Chondrocyte (in vitro differentiated cells): ENCODE results near the gene VPS26A. TPM values are rescaled to one million over a fixed set of nuclear protein-coding genes. Genes with fewer than 3 reads are reported as not detected.
A peak's percentile ranks its signal among the peaks of the same experiment; 100 is the strongest.

Source experiments
- DNase-seq: peaks from one replicate; pipeline ENCODE4 v3.0.0; 2021; ENCODE audit warnings: mixed read lengths, low spot score
- H3K27ac Mint-ChIP-seq: one replicate; pipeline ENCODE4 v1.8.0; 2021; ENCODE audit warnings: mild to moderate bottlenecking, moderate library complexity, mixed read lengths; ENCODE audit not compliant: unreplicated experiment
- H3K27me3 Mint-ChIP-seq: 2 replicates; pipeline ENCODE4 v1.8.0; 2021; ENCODE audit warnings: low read depth, mixed read lengths
- H3K36me3 Mint-ChIP-seq: 2 replicates; pipeline ENCODE4 v1.8.0; 2021; ENCODE audit warnings: low read depth, mixed read lengths
- H3K4me1 Mint-ChIP-seq: 2 replicates; pipeline ENCODE4 v1.8.0; 2021; ENCODE audit warnings: low read depth, mild to moderate bottlenecking, mixed read lengths
- H3K4me3 Mint-ChIP-seq: one replicate; pipeline ENCODE4 v1.8.0; 2021; ENCODE audit warnings: mild to moderate bottlenecking, moderate library complexity, mixed read lengths; ENCODE audit not compliant: unreplicated experiment
- H3K9me3 Mint-ChIP-seq: 2 replicates; pipeline ENCODE4 v1.8.0; 2021; ENCODE audit warnings: low read depth, mixed read lengths
- long read RNA-seq: library from polyadenylated mRNA; stranded (forward); transcript quantifications from one replicate; pipeline ENCODE4 v2.0.0, GENCODE V29; 2021
- total RNA-seq: library from RNA; stranded (reverse); gene quantifications from 3 replicates; pipeline ENCODE4 v1.2.1, GENCODE V29; 2021
- TF ChIP-seq, protein P1 (sequence below): fragments of 200-600 bp; sonication (generic); IDR thresholded peaks from 2 replicates; pipeline ENCODE4 v1.5.0; 2021; ENCODE audit warnings: antibody characterized with exemption, mild to moderate bottlenecking, moderate library complexity

VPS26A gene
- 51.7 to 66.3 TPM (median 61.6 TPM) in 3 replicates for total RNA-seq
- long read RNA-seq, transcript VPS26A-203 (8 exons, 2,554 nt) = minor isoform, 6 of 193 reads
- long read RNA-seq, transcript VPS26A-201 (9 exons, 2,697 nt) = major isoform, 174 of 193 reads
- long read RNA-seq, partial matches to known transcripts = 4 of 193 reads
- long read RNA-seq, other reads (novel, unspliced or antisense) = 9 of 193 reads

DNA sequence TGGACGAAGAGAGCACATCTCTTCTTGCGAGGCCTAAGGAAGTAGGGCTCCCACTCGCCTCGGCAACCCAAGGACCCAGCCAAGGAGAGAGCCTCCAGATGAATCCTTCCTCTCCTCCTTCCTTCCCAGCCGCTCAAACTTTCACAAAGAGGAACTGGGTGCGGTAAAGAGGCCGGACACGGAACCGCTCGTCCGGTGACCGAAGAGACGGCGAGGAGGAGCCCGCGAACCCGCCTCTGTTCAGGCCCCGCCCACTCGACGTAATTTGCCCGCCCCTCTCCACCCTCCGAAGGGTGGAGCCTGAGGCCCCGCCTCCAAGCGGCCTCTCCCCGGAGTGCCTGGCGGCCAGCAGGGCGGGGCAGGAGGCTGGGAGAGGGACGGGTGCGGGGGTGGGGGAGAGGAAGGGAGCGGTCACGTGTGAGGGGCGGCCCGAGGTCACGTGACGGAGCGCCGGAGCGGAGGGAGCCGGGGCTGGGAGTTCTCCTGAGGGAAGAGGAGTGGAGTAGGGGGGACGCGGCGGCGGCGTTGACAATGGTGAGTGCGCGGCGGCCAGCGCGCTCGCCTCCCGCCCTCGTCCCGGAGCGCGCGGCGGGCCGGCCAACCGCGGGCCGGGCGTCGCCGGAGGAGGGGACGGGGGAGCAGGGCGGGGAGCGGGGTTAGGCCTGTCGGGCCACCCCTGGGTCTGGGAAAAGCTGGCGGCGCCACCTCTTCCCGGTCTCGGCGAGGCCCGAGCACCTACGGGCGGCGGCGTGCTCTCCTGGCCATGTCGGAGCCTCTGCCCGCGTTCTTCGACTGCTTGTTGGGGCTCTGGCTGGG, at the start of gene VPS26A:
TSS of gene VPS26A (plus strand) at position 432 of the 816 bp plus-strand sequence. CDS start at position 532, 100 bp downstream.
- Mint-ChIP-seq H3K4me1 (peaks cover 22% of the 10 kb centered on the region), H3K27ac (peak within 1 kb of the TSS; percentile 99), H3K4me3 (peak within 1 kb of the TSS; percentile 89), H3K36me3 (no peaks in the 10 kb centered on the region), H3K27me3 (no peaks in the 10 kb centered on the region), H3K9me3 (no peaks in the 10 kb centered on the region)
- peak; percentile 99 for DNase-seq
- TF ChIP-seq, protein P1, sequence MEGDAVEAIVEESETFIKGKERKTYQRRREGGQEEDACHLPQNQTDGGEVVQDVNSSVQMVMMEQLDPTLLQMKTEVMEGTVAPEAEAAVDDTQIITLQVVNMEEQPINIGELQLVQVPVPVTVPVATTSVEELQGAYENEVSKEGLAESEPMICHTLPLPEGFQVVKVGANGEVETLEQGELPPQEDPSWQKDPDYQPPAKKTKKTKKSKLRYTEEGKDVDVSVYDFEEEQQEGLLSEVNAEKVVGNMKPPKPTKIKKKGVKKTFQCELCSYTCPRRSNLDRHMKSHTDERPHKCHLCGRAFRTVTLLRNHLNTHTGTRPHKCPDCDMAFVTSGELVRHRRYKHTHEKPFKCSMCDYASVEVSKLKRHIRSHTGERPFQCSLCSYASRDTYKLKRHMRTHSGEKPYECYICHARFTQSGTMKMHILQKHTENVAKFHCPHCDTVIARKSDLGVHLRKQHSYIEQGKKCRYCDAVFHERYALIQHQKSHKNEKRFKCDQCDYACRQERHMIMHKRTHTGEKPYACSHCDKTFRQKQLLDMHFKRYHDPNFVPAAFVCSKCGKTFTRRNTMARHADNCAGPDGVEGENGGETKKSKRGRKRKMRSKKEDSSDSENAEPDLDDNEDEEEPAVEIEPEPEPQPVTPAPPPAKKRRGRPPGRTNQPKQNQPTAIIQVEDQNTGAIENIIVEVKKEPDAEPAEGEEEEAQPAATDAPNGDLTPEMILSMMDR = peak; percentile 52

DNA sequence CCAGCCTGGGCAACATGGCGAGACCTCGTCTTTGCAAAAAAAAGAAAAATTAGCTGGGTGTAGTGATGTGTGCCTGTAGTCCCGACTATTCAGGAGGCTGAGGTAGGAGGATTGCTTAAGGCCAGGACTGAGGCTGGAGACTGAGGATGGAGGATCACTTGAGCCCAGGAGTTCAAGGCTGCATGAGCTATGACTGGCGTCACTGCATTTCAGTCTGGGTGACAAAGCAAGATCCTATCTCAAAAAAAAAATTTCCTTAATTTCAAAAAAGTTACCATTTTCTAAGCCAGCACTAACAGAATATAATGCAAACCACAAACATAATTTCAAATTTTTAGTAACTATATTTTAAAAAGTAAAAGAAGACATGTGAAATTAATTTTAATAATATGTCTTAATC, 49.4 kb upstream of the VPS26A start:
- no peak for DNase-seq
- no peaks in the 10 kb centered on the region for H3K9me3 Mint-ChIP-seq
- H3K4me1 Mint-ChIP-seq = no peaks in the 10 kb centered on the region
- H3K4me3 Mint-ChIP-seq = no peak overlapping the region
- TF ChIP-seq, protein P1 = no peak
- H3K27ac Mint-ChIP-seq = no peak overlapping the region
- no peaks in the 10 kb centered on the region for H3K27me3 Mint-ChIP-seq
- H3K36me3 Mint-ChIP-seq = no peaks in the 10 kb centered on the region

DNA sequence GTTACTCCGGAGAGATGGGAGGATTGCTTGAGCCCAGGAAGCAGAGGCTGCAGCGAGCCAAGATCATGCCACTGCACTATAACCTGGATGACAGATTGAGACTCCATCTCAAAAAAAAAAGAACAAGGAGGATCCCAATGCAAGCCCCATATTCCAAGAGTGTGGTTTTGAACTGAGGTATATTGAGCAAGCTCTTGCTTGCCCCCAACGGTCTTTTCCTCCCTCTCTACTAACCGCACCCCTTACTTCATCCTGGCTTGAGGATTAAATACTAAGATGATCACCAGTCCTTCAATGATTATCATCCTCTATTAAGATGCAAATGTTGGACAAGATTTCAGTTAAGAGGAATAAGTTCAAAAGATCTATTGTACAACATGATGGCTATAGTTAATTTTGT, 48.5 kb upstream of the VPS26A start:
- H3K4me1 Mint-ChIP-seq = no peaks in the 10 kb centered on the region
- no peaks in the 10 kb centered on the region for H3K27me3 Mint-ChIP-seq
- no peak for DNase-seq
- no peak overlapping the region for H3K4me3 Mint-ChIP-seq
- TF ChIP-seq, protein P1 = no peak
- no peak overlapping the region for H3K27ac Mint-ChIP-seq
- no peaks in the 10 kb centered on the region for H3K9me3 Mint-ChIP-seq
- no peaks in the 10 kb centered on the region for H3K36me3 Mint-ChIP-seq

DNA sequence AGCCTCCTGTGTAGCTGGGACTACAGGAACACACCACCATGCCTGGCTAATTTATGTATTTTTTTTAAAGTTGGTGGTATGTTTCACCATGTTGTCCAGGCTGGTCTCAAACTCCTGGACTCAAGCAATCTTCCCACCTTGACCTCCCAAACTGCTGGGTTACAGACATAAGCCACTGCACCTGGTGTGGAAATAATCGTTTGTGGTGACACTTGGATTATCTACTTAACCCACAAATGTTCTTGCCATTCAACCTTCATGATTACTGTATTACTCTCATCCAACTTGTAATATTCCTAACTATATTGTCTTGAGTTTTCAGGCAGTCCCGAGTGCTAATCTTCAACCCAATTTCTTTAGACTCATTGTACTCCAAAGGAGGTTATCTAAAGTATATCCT, 45.7 kb upstream of the VPS26A start:
- H3K4me1 Mint-ChIP-seq = no peaks in the 10 kb centered on the region
- H3K27ac Mint-ChIP-seq = no peak overlapping the region
- H3K36me3 Mint-ChIP-seq = no peaks in the 10 kb centered on the region
- no peak overlapping the region for H3K4me3 Mint-ChIP-seq
- H3K9me3 Mint-ChIP-seq = no peaks in the 10 kb centered on the region
- H3K27me3 Mint-ChIP-seq = no peaks in the 10 kb centered on the region
- TF ChIP-seq, protein P1 = no peak
- no peak for DNase-seq

DNA sequence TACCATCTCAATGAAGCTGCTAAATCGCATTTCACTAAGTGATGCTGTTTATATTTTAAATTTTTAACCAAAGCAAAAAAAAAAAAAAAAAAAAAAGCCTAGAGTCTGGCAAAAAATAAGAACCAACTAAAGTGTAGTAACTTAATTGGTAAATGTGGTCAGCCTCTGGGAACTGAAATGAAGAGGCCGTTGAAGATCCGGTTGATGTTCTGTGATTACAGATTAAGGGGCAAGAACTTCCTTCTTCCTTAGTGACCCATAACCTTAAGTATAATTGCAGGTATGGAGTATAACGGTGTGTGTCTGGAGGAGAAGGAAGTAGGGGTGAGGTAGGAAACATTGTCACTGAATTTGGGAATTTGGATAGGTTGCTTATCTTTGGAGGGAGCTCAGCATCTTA, 43.8 kb upstream of the VPS26A start:
- no peak overlapping the region for H3K27ac Mint-ChIP-seq

More for the DNA sequence above, 43.8 kb upstream of the VPS26A start:
- Mint-ChIP-seq H3K4me1 (no peaks in the 10 kb centered on the region), H3K36me3 (no peaks in the 10 kb centered on the region), H3K9me3 (no peaks in the 10 kb centered on the region), H3K27me3 (no peaks in the 10 kb centered on the region), H3K4me3 (no peak overlapping the region)
- DNase-seq = no peak
- TF ChIP-seq, protein P1 = no peak
